ENCODE measurements around the gene FBXO42.

Gene FBXO42

DNA sequence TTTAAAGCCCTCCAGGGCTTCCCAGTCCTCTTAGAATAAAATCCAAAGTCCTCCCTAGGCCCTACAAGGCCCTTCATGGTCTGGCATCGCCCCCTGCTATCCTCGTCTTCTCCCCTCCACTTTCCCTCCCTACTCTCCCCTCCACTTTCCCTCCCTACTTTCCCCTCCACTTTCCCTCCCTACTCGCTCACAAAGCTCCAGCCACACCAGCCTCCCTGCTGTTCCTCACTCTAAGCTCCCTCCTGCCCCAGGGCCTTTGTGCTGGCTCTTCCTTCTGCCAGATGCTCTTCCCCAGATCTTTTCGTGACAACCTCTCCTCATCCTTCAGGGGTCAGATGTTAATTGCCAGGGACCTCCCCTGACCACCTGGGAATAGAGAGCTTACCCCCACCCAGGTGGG lies 152.6 kb downstream of the FBXO42 start:
- no peak for DNase-seq

GRCh38 chr1:16199157-16199501 lies 153.2 kb downstream of the FBXO42 start:
- no peak for DNase-seq

GRCh38 chr1:16198444-16199156 lies 153.7 kb downstream of the FBXO42 start:
- no peak for DNase-seq

DNA sequence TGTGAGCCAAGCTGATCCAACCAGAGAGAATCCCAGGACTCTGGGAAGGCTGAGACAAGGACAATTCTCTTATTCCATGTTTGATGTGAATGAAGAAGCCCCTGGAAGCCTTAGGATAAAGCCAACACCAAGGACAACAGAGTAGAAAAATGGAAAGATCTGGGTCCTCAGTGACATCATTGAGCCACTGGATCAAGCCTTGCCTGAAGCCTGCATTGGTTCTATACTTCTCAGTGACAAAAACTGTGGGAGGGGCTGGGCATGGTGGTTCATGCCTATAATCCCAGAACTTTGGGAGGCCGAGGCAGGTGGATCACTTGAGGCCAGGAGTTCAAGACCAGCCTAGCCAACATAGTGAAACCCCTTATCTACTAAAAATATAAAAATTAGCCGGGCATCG lies 155.4 kb downstream of the FBXO42 start:
- DNase-seq, result no peak
